Lung microvascular endothelial cell (primary cell): ENCODE results near the gene C19orf44. TPM values are rescaled to one million over a fixed set of nuclear protein-coding genes. Genes with fewer than 3 reads are reported as not detected.
"Not testable (repeated sequence)": the region's sequence is repeated elsewhere in the genome, so short reads cannot be mapped to it uniquely, and the experiment has no call there.

Experiments
- DNase-seq, 2 donors: peaks; one replicate each; pipeline versions ENCODE4 v3.0.0 to v3.0.0-alpha.2; 2010; ENCODE audit warnings: low read depth in 2 of 2
- total RNA-seq: library from RNA; depleted of rRNA; stranded (reverse); fragments of >200 nt; gene quantifications from 2 replicates; pipeline ENCODE4 v1.2.1, GENCODE V29; 2014

The C19orf44 gene
- total RNA-seq, 1 donor from 2014 or later = 1.4 TPM

GRCh38 chr19:16535381-16535780 is 39.2 kb downstream of the C19orf44 start:
- no peak for DNase-seq

- DNase-seq = no peak
Observed at GRCh38 chr19:16536130-16536529, 39.9 kb downstream of the C19orf44 start.

GRCh38 chr19:16537111-16537510 is 40.9 kb downstream of the C19orf44 start:
- no peak for DNase-seq

- no peak for DNase-seq
Observed at GRCh38 chr19:16540948-16541347, 44.8 kb downstream of the C19orf44 start.

- DNase-seq = peak; percentile 64 to 69
Observed at GRCh38 chr19:16541526-16542044, 45.4 kb downstream of the C19orf44 start.

- DNase-seq = peak; percentile 95 to 97
Observed at GRCh38 chr19:16542045-16542909, 46.1 kb downstream of the C19orf44 start, which contains the start of gene CHERP. Gene CHERP (minus strand): TSS chr19:16542437. CDS start chr19:16542378, 59 bp downstream.

GRCh38 chr19:16542910-16543472 is 46.8 kb downstream of the C19orf44 start:
- peak in 1 of 2 donors; percentile 7 for DNase-seq

- DNase-seq = not testable (repeated sequence)
Observed at GRCh38 chr19:16543734-16544133, 47.5 kb downstream of the C19orf44 start.

- no peak for DNase-seq
Observed at GRCh38 chr19:16544473-16545231, 48.5 kb downstream of the C19orf44 start.

GRCh38 chr19:16548956-16549355 is 52.8 kb downstream of the C19orf44 start:
- no peak for DNase-seq

- DNase-seq = not testable (repeated sequence)
Observed at GRCh38 chr19:16551902-16552301, 55.7 kb downstream of the C19orf44 start.

GRCh38 chr19:16554776-16555175 is 58.6 kb downstream of the C19orf44 start:
- no peak for DNase-seq

- DNase-seq = peak in 1 of 2 donors; percentile 41
Observed at GRCh38 chr19:16559780-16560276, 63.6 kb downstream of the C19orf44 start.

GRCh38 chr19:16561382-16561781 is 65.2 kb downstream of the C19orf44 start:
- no peak for DNase-seq

- DNase-seq = no peak
Observed at GRCh38 chr19:16562608-16563025, 66.4 kb downstream of the C19orf44 start.

GRCh38 chr19:16564842-16565241 is 68.6 kb downstream of the C19orf44 start:
- no peak for DNase-seq

- DNase-seq = peak; percentile 93 to 94
Observed at GRCh38 chr19:16566161-16566560, 70.0 kb downstream of the C19orf44 start.

GRCh38 chr19:16566702-16567101 is 70.5 kb downstream of the C19orf44 start:
- DNase-seq = no peak

- no peak for DNase-seq
Observed at GRCh38 chr19:16569609-16570320, 73.6 kb downstream of the C19orf44 start.
